GM12878 (cell line): ENCODE results near the gene TOP3A. TPM values are rescaled to one million over a fixed set of nuclear protein-coding genes. Genes with fewer than 3 reads are reported as not detected.

Experiments used
- ATAC-seq: fragments of 200-7000 bp; cut with Tn5 transposase; 3 replicates; pipeline ENCODE4 v1.9.1; 2020; ENCODE audit warnings: mild to moderate bottlenecking, moderate library complexity
- BruUV-seq: library from RNA; stranded (reverse); fragments of 400-500 nt; replicated peaks from 2 replicates; lab custom pipeline; 2021; lab: Mats Ljungman, UMichigan
- CTCF ChIA-PET: fragments of 300-600 bp; sonication (Branson Sonifier 250); formaldehyde crosslinking; extraction: SDS; loops from one replicate; lab custom pipeline; 2021; ENCODE audit warnings: inconsistent platforms; lab: Yijun Ruan, JAX
- POLR2A ChIA-PET: fragments of 350-600 bp; formaldehyde crosslinking; extraction: SDS; loops from one replicate; lab custom pipeline; 2021; ENCODE audit warnings: inconsistent platforms; lab: Charles Lee
- RAD21 ChIA-PET: fragments of 300-600 bp; sonication (Branson Sonifier 250); formaldehyde crosslinking; loops from one replicate; lab custom pipeline; 2023; ENCODE audit warnings: antibody characterized with exemption; ENCODE audit not compliant: unreplicated experiment; lab: Charles Lee
- SMC1A ChIA-PET: fragments of 300-600 bp; sonication (Branson Sonifier 250); formaldehyde crosslinking; loops from one replicate; lab custom pipeline; 2023; ENCODE audit not compliant: unreplicated experiment, uncharacterized antibody; lab: Charles Lee
- DNase-seq: peaks from one replicate; pipeline ENCODE4 v3.0.0-alpha.2; 2011; ENCODE audit warnings: low read depth, low spot score
- FAIRE-seq: peaks from 3 replicates; lab custom pipeline; 2011; peaks lifted over from hg19 to GRCh38; lab: Jason Lieb, UNC
- H2AFZ ChIP-seq: 2 replicates; pipeline ENCODE4 v1.6.0; 2011; ENCODE audit warnings: low read depth, low read length, control low read depth; ENCODE audit not compliant: control insufficient read depth
- H3K27ac ChIP-seq: 2 replicates; pipeline ENCODE4 v1.5.1; 2011; ENCODE audit warnings: control low read depth; ENCODE audit not compliant: control insufficient read depth, insufficient read depth
- H3K27me3 ChIP-seq, 2 experiments: replicated peaks in 1 of 2; 2 replicates each; pipeline versions ENCODE4 v1.6.0 to v1.6.1; 2011; ENCODE audit warnings: low read length in 1 of 2; ENCODE audit not compliant: control insufficient read depth in 2 of 2, insufficient read depth in 2 of 2
- H3K36me3 ChIP-seq, 2 experiments: 2 replicates each; pipeline ENCODE4 v1.5.1; 2011; ENCODE audit warnings: low read length in 1 of 2; ENCODE audit not compliant: control insufficient read depth in 2 of 2, insufficient read depth in 2 of 2
- H3K4me1 ChIP-seq: 2 replicates; pipeline ENCODE4 v1.6.1; 2011; ENCODE audit warnings: mild to moderate bottlenecking, low read length, moderate library complexity, mixed read lengths; ENCODE audit not compliant: control insufficient read depth, insufficient read depth
- H3K4me2 ChIP-seq: 2 replicates; pipeline ENCODE4 v1.6.0; 2011; ENCODE audit warnings: control low read depth; ENCODE audit not compliant: control insufficient read depth, insufficient read depth
- H3K4me3 ChIP-seq: fragments of 200-600 bp; sonication (generic); 2 replicates; pipeline ENCODE4 v1.5.1; 2016
- H3K79me2 ChIP-seq: 2 replicates; pipeline ENCODE4 v1.6.0; 2011; ENCODE audit warnings: low read length; ENCODE audit not compliant: control insufficient read depth, insufficient read depth
- H3K9ac ChIP-seq: 2 replicates; pipeline ENCODE4 v1.8.0; 2011; ENCODE audit warnings: low read length, control low read depth, mixed read lengths; ENCODE audit not compliant: control insufficient read depth, insufficient read depth
- H3K9me3 ChIP-seq: replicated peaks from 3 replicates; pipeline ENCODE4 v1.5.1; 2011; ENCODE audit warnings: mild to moderate bottlenecking, low read length; ENCODE audit not compliant: control insufficient read depth, insufficient read depth
- H4K20me1 ChIP-seq: 2 replicates; pipeline ENCODE4 v1.6.0; 2011; ENCODE audit not compliant: control insufficient read depth, insufficient read depth
- BHLHE40 ChIP-seq, 2 experiments: fragments of 450-650 bp in 1 of 2; IDR thresholded peaks; 2 replicates each; pipeline ENCODE4 v1.6.1; 2011 to 2017; ENCODE audit warnings: low read depth in 2 of 2, borderline replicate concordance in 1 of 2, improper control_type of control experiment in 1 of 2, low read length in 1 of 2, mild to moderate bottlenecking in 1 of 2
- CTCF ChIP-seq, 3 experiments: IDR thresholded peaks in 2 of 3; conservative IDR thresholded peaks in 1 of 3; 2 replicates each; pipeline ENCODE4 v1.5.1; 2011; ENCODE audit warnings: low read depth in 3 of 3, low read length in 3 of 3, mild to moderate bottlenecking in 3 of 3, control low read depth in 2 of 3, moderate library complexity in 2 of 3, inconsistent platforms in 1 of 3, mixed read lengths in 1 of 3; ENCODE audit not compliant: control insufficient read depth in 2 of 3, insufficient read depth in 1 of 3; ENCODE audit errors: extremely low read depth in 1 of 3
- FOS ChIP-seq: IDR thresholded peaks from 3 replicates; pipeline ENCODE4 v1.6.1; 2011; ENCODE audit warnings: borderline replicate concordance; ENCODE audit not compliant: insufficient read length; ENCODE audit errors: extremely low read depth
- MLLT1 ChIP-seq: fragments of 450-650 bp; IDR thresholded peaks from 2 replicates; pipeline ENCODE4 v1.6.1; 2016; ENCODE audit warnings: mild to moderate bottlenecking
- NFYB ChIP-seq: IDR thresholded peaks from 2 replicates; pipeline ENCODE4 v1.6.1; 2011; ENCODE audit warnings: low read depth, mild to moderate bottlenecking, low read length, improper control_type of control experiment, moderate library complexity; ENCODE audit not compliant: insufficient read depth
- POLR2A ChIP-seq: IDR thresholded peaks from 2 replicates; pipeline ENCODE4 v1.6.1; 2011; ENCODE audit warnings: low read depth, mild to moderate bottlenecking, low read length
- PRDM15 ChIP-seq: fragments of 450-650 bp; formaldehyde crosslinking; IDR thresholded peaks from 2 replicates; pipeline ENCODE4 v1.4.0; 2020; ENCODE audit warnings: mild to moderate bottlenecking, moderate library complexity
- SREBF2 ChIP-seq: IDR thresholded peaks from 2 replicates; pipeline ENCODE4 v1.6.1; 2012; ENCODE audit warnings: mild to moderate bottlenecking, low read length
- TCF12 ChIP-seq: IDR thresholded peaks from 2 replicates; pipeline ENCODE4 v1.6.1; 2011; ENCODE audit warnings: low read depth, mild to moderate bottlenecking, low read length
- WGBS: methylation state at CpG from one replicate; pipeline ENCODE4 v1.1.6; 2016; ENCODE audit warnings: low lambda C conversion rate; ENCODE audit not compliant: insufficient replicate concordance, insufficient coverage; ENCODE audit errors: missing lambda C conversion rate; 5-methylcytosine and 5-hydroxymethylcytosine counted together
- in situ Hi-C: fragments of 300-500 bp; cut with MboI; formaldehyde crosslinking; loops from 9 replicates; pipeline ENCODE4 v1.14.3; 2018; ENCODE audit warnings: mixed read lengths
- intact Hi-C: fragments of 100-400 bp; cut with micrococcal nuclease; formaldehyde crosslinking; loops from one replicate; pipeline ENCODE4 v1.14.2; 2022; ENCODE audit not compliant: unreplicated experiment
- polyA plus RNA-seq, 11 experiments: library from polyadenylated mRNA; depleted of rRNA in 4 of 11; unstranded in 6 of 11; stranded (reverse) in 5 of 11; fragments of >200 nt; fragmentation: Nextera tagmentation in 4 of 11; fragmentation: Illumina TruSeq in 1 of 11; extraction: Ambion mirVana in 4 of 11; extraction: Trizol in 1 of 11; gene quantifications; 1 replicate in 1 of 11; 2 replicates in 10 of 11; pipeline versions ENCODE4 v1.2.1 to v1.2.3, GENCODE V29; 2011 to 2016; ENCODE audit warnings: inconsistent platforms in 2 of 11, missing spikeins in 2 of 11, low read depth in 1 of 11
- total RNA-seq, 4 experiments: library from RNA; depleted of rRNA in 3 of 4; stranded (reverse); fragments of >200 nt in 3 of 4; fragmentation: Illumina TruSeq in 1 of 4; extraction: Trizol in 1 of 4; gene quantifications; 2 replicates each; pipeline versions ENCODE4 v1.2.1 to v1.2.3, GENCODE V29; 2013 to 2021

TOP3A gene
- total and polyA plus RNA-seq, 10 of the 15 experiments (the other 5 are each of a cell fraction or from before 2014, with no cell fraction given), result 4.2 to 51.9 (median 31.8) TPM

- TF ChIP-seq CTCF (IDR thresholded peaks at IDR 0.05 in 2 of 3, conservative IDR thresholded peaks at IDR 0.05 in 1 of 3; ENCODE audit: control insufficient read depth in 2 of 3, extremely low read depth in 1 of 3, insufficient read depth in 1 of 3, low read depth in 3 of 3, low read length in 3 of 3), result peak in 1 of 3 experiments; percentile 14; a peak in 1 of 6 replicates
- TF ChIP-seq TCF12, result no peak
- no peak for ATAC-seq
- Histone ChIP-seq H2AFZ (no peak overlapping the region), H3K27ac (no peak overlapping the region), H3K79me2 (peaks cover 27% of the 10 kb centered on the region), H3K9me3 (peaks cover 3% of the 10 kb centered on the region; the same call in 2 of the 3 replicates), H3K4me3 (no peak overlapping the region), H4K20me1 (peaks cover 8% of the 10 kb centered on the region), H3K4me1 (peaks cover 32% of the 10 kb centered on the region), H3K36me3 (peaks cover 2 to 17% of the 10 kb centered on the region in 2 experiments; a peak in 2 of 4 replicates), H3K4me2 (no peak overlapping the region), H3K9ac (no peak overlapping the region), H3K27me3 (no peaks in the 10 kb centered on the region)
- intact Hi-C loops, result no loop called here
- in situ Hi-C loops, result no loop called here
- BruUV-seq, result no TSS peak
- ChIA-PET POLR2A (no interaction called here), SMC1A (no interaction called here), CTCF (interaction anchor here (0.6 to 1.2 kb wide), 2 partner anchors 106 to 129 kb away, joined by 3 to 4 read pairs; no protein-coding TSS in a partner anchor), RAD21 (no interaction called here)
- no peak for DNase-seq
- WGBS, result 42% methylated on average over 5 of the region's 5 CpGs
- no peak for FAIRE-seq
These were observed 6.5 kb upstream of the TOP3A start for GRCh38 chr17:18321309-18321708.

- H3K36me3 ChIP-seq, result peaks cover 2 to 17% of the 10 kb centered on the region in 2 experiments; a peak in 2 of 4 replicates
- DNase-seq, result no peak
- peaks cover 8% of the 10 kb centered on the region for H4K20me1 ChIP-seq
- ChIA-PET RAD21 (no interaction called here), CTCF (interaction anchor here (0.6 to 1.2 kb wide), 3 partner anchors 10 to 105 kb away, joined by 3 to 4 read pairs (median 3); no protein-coding TSS in a partner anchor), POLR2A (no interaction called here), SMC1A (interaction anchor here (0.7 kb wide), 1 partner anchor 20 kb away, joined by 3 read pairs; no protein-coding TSS in a partner anchor)
- H3K9ac ChIP-seq, result no peak overlapping the region
- H3K4me1 ChIP-seq, result peaks cover 26% of the 10 kb centered on the region
- no peak for FAIRE-seq
- BruUV-seq, result no TSS peak
- H3K79me2 ChIP-seq, result peaks cover 37% of the 10 kb centered on the region
- no peaks in the 10 kb centered on the region for H3K27me3 ChIP-seq
- in situ Hi-C loops (no loop called here), intact Hi-C loops (no loop called here)
- H3K9me3 ChIP-seq, result peaks cover 3% of the 10 kb centered on the region; the same call in 2 of the 3 replicates
- ATAC-seq, result no peak
- no peak overlapping the region for H3K4me3 ChIP-seq
- no peak overlapping the region for H2AFZ ChIP-seq
- no peak overlapping the region for H3K27ac ChIP-seq
- no peak overlapping the region; the same call in 1 of the 2 replicates for H3K4me2 ChIP-seq
- 92% methylated on average over 7 of the region's 7 CpGs for WGBS
- TF ChIP-seq MLLT1 (no peak), NFYB (no peak), SREBF2 (no peak), FOS (no peak), POLR2A (no peak), PRDM15 (CRISPR knock-in tag) (no peak), BHLHE40 (IDR thresholded peaks at IDR 0.05; ENCODE audit: borderline replicate concordance in 1 of 2, low read depth in 2 of 2, low read length in 1 of 2) (no peak)
These were observed 5.5 kb upstream of the TOP3A start for GRCh38 chr17:18320301-18320700.
